Keratinocyte (primary cell): ENCODE results near the gene FOXP3. TPM values are rescaled to one million over a fixed set of nuclear protein-coding genes. Genes with fewer than 3 reads are reported as not detected.

Experiments used
- DNase-seq: peaks from one replicate; pipeline ENCODE4 v3.0.0-alpha.2; 2011; ENCODE audit warnings: low read depth, missing footprints, low spot score
- FAIRE-seq: peaks from 2 replicates; lab custom pipeline; 2011; peaks lifted over from hg19 to GRCh38; lab: Jason Lieb, UNC
- H2AFZ ChIP-seq: 2 replicates; pipeline ENCODE4 v1.6.0; 2012; ENCODE audit warnings: low read length, control low read depth, inconsistent platforms; ENCODE audit not compliant: control insufficient read depth
- H3K27ac ChIP-seq: 2 replicates; pipeline ENCODE4 v1.5.1; 2011; ENCODE audit warnings: low read length; ENCODE audit not compliant: control insufficient read depth, insufficient read depth
- H3K27me3 ChIP-seq: 3 replicates; pipeline ENCODE4 v1.6.0; 2011; ENCODE audit warnings: low read length; ENCODE audit not compliant: control insufficient read depth, insufficient read depth; ENCODE audit errors: extremely low read depth
- H3K36me3 ChIP-seq, 2 experiments: 2 replicates in 1 of 2; 3 replicates in 1 of 2; pipeline ENCODE4 v1.5.1; 2011; ENCODE audit warnings: low read length in 2 of 2, mild to moderate bottlenecking in 1 of 2; ENCODE audit not compliant: control insufficient read depth in 2 of 2, insufficient read depth in 2 of 2; ENCODE audit errors: extremely low read depth in 1 of 2
- H3K4me1 ChIP-seq: 3 replicates; pipeline ENCODE4 v1.5.1; 2011; ENCODE audit warnings: low read length; ENCODE audit not compliant: control insufficient read depth, insufficient read depth; ENCODE audit errors: extremely low read depth
- H3K4me2 ChIP-seq: 3 replicates; pipeline ENCODE4 v1.6.0; 2011; ENCODE audit warnings: low read depth, low read length; ENCODE audit not compliant: control insufficient read depth, insufficient read depth; ENCODE audit errors: extremely low read depth
- H3K4me3 ChIP-seq, 3 experiments: fragments of 200-600 bp in 1 of 3; sonication (generic) in 1 of 3; 2 replicates in 2 of 3; 3 replicates in 1 of 3; pipeline ENCODE4 v1.5.1; 2011 to 2016; ENCODE audit warnings: low read length in 3 of 3, mild to moderate bottlenecking in 3 of 3, control low read depth in 2 of 3, inconsistent platforms in 1 of 3, low read depth in 1 of 3, mixed read lengths in 1 of 3, mixed run types in 1 of 3, moderate library complexity in 1 of 3; ENCODE audit not compliant: control insufficient read depth in 2 of 3, insufficient read depth in 2 of 3; ENCODE audit errors: extremely low read depth in 1 of 3
- H3K79me2 ChIP-seq: 2 replicates; pipeline ENCODE4 v1.6.0; 2012; ENCODE audit warnings: low read length; ENCODE audit not compliant: control insufficient read depth, insufficient read depth
- H3K9ac ChIP-seq: 3 replicates; pipeline ENCODE4 v1.6.0; 2011; ENCODE audit warnings: low read length; ENCODE audit not compliant: control insufficient read depth, insufficient read depth; ENCODE audit errors: extremely low read depth
- H3K9me1 ChIP-seq: 3 replicates; pipeline ENCODE4 v1.6.0; 2011; ENCODE audit warnings: low read length; ENCODE audit not compliant: control insufficient read depth, insufficient read depth; ENCODE audit errors: extremely low read depth
- H3K9me3 ChIP-seq: 2 replicates; pipeline ENCODE4 v1.5.1; 2012; ENCODE audit warnings: low read depth, low read length; ENCODE audit not compliant: control insufficient read depth
- H4K20me1 ChIP-seq: 3 replicates; pipeline ENCODE4 v1.6.0; 2011; ENCODE audit warnings: low read length; ENCODE audit not compliant: control insufficient read depth, insufficient read depth; ENCODE audit errors: extremely low read depth
- CTCF ChIP-seq, 3 experiments: IDR thresholded peaks in 1 of 3; conservative IDR thresholded peaks in 1 of 3; optimal IDR thresholded peaks in 1 of 3; 2 replicates in 2 of 3; 3 replicates in 1 of 3; pipeline versions ENCODE3 to v1.5.1; 2011; ENCODE audit warnings: low read length in 3 of 3, mild to moderate bottlenecking in 3 of 3, moderate library complexity in 2 of 3, control low read depth in 1 of 3, inconsistent platforms in 1 of 3; ENCODE audit not compliant: insufficient read depth in 2 of 3; ENCODE audit errors: extremely low read depth in 1 of 3
- EZH2 ChIP-seq: IDR thresholded peaks from one replicate; pipeline ENCODE4 v1.6.1; 2012; ENCODE audit warnings: inconsistent platforms, mild to moderate bottlenecking, low read length, moderate library complexity
- dilution Hi-C: fragments of 300-500 bp; cut with MboI; formaldehyde crosslinking; loops from one replicate; pipeline ENCODE4 v1.7.0; 2020; ENCODE audit warnings: low sequenced_read_pairs; ENCODE audit not compliant: extremely low pct_ligation_motif_present
- polyA plus RNA-seq, 5 experiments: library from polyadenylated mRNA; depleted of rRNA in 3 of 5; stranded (reverse) in 3 of 5; stranded (forward) in 1 of 5; unstranded in 1 of 5; fragments of >200 nt; gene quantifications; 1 replicate in 1 of 5; 2 replicates in 3 of 5; 3 replicates in 1 of 5; pipeline versions ENCODE4 v1.2.1 to v1.2.3, GENCODE V29; 2011 to 2012; ENCODE audit warnings: missing spikeins in 2 of 5, low read depth in 1 of 5, low replicate concordance in 1 of 5

The FOXP3 gene
- polyA plus RNA-seq, 1 donor (not counting 4 experiments of a cell fraction or from before 2014, with no cell fraction given): 0.05 TPM

- Histone ChIP-seq H3K9ac (peak overlapping the region; percentile 37), H3K27ac (no peak overlapping the region), H2AFZ (peak overlapping the region; percentile 56), H3K9me1 (no peaks in the 10 kb centered on the region), H3K9me3 (no peaks in the 10 kb centered on the region), H3K4me3 (peak overlapping the region in 2 of 3 experiments; percentile 10 to 38), H3K4me2 (peak overlapping the region; percentile 48), H3K36me3 (no peaks in the 10 kb centered on the region), H3K27me3 (no peaks in the 10 kb centered on the region), H3K79me2 (no peaks in the 10 kb centered on the region), H4K20me1 (no peaks in the 10 kb centered on the region), H3K4me1 (no peaks in the 10 kb centered on the region)
- dilution Hi-C loops: no loop called here
- DNase-seq (no peak), FAIRE-seq (no peak)
- TF ChIP-seq CTCF (optimal IDR thresholded peaks at IDR 0.05 in 1 of 3, IDR thresholded peaks at IDR 0.05 in 1 of 3, conservative IDR thresholded peaks at IDR 0.05 in 1 of 3; ENCODE audit: extremely low read depth in 1 of 3, insufficient read depth in 2 of 3, low read length in 3 of 3) (peak in 2 of 3 experiments; percentile 8 to 12), EZH2 (no peak)
Measured at GRCh38 chrX:49230500-49231232, 33.8 kb downstream of the FOXP3 start.

- H3K27me3 ChIP-seq: no peaks in the 10 kb centered on the region
- no peak overlapping the region for H2AFZ ChIP-seq
- FAIRE-seq: no peak
- no peaks in the 10 kb centered on the region for H3K4me1 ChIP-seq
- H3K4me2 ChIP-seq: no peak overlapping the region
- H3K9ac ChIP-seq: no peak overlapping the region
- dilution Hi-C loops: no loop called here
- no peaks in the 10 kb centered on the region for H3K9me3 ChIP-seq
- H3K79me2 ChIP-seq: no peaks in the 10 kb centered on the region
- H3K9me1 ChIP-seq: no peaks in the 10 kb centered on the region
- H3K36me3 ChIP-seq: no peaks in the 10 kb centered on the region
- no peak overlapping the region for H3K27ac ChIP-seq
- DNase-seq: no peak
- TF ChIP-seq EZH2: no peak
- TF ChIP-seq CTCF (optimal IDR thresholded peaks at IDR 0.05 in 1 of 3, IDR thresholded peaks at IDR 0.05 in 1 of 3, conservative IDR thresholded peaks at IDR 0.05 in 1 of 3; ENCODE audit: extremely low read depth in 1 of 3, insufficient read depth in 2 of 3, low read length in 3 of 3): no peak
- no peak overlapping the region for H3K4me3 ChIP-seq
- no peaks in the 10 kb centered on the region for H4K20me1 ChIP-seq
Measured at GRCh38 chrX:49228185-49228584, 36.3 kb downstream of the FOXP3 start.
